Ascending aorta (tissue), 2 donors: ENCODE results near the gene ID2. TPM values are rescaled to one million over a fixed set of nuclear protein-coding genes. Genes with fewer than 3 reads are reported as not detected.

Experiments
- DNase-seq, 2 donors: peaks; one replicate each; pipeline ENCODE4 v3.0.0-alpha.2; 2019; ENCODE audit warnings: low spot score in 2 of 2
- H3K27ac ChIP-seq, 2 donors: fragments of 200-600 bp; sonication (generic); one replicate each; pipeline ENCODE4 v1.5.1; 2016 to 2017; ENCODE audit warnings: mild to moderate bottlenecking in 1 of 2
- H3K27me3 ChIP-seq: fragments of 200-600 bp; sonication (generic); one replicate; pipeline ENCODE4 v1.5.1; 2017
- H3K36me3 ChIP-seq, 2 donors: fragments of 200-600 bp; sonication (generic); one replicate each; pipeline ENCODE4 v1.5.1; 2016
- H3K4me1 ChIP-seq, 2 donors: fragments of 200-600 bp; sonication (generic); one replicate each; pipeline ENCODE4 v1.5.1; 2016 to 2017; ENCODE audit warnings: mild to moderate bottlenecking in 1 of 2
- H3K4me3 ChIP-seq, 2 donors: fragments of 200-600 bp; sonication (generic); one replicate each; pipeline ENCODE4 v1.5.1; 2016 to 2017; ENCODE audit warnings: mild to moderate bottlenecking in 1 of 2
- H3K9me3 ChIP-seq, 2 donors: fragments of 200-600 bp; sonication (generic); one replicate each; pipeline ENCODE4 v1.5.1; 2016
- CTCF ChIP-seq, 3 experiments: fragments of 200-600 bp in 2 of 3; fragments of 450-650 bp in 1 of 3; sonication (generic) in 2 of 3; IDR thresholded peaks; one replicate each; pipeline ENCODE4 v1.5.1; 2016 to 2019; ENCODE audit warnings: antibody characterized with exemption in 3 of 3, mild to moderate bottlenecking in 1 of 3, moderate library complexity in 1 of 3
- intact Hi-C: fragments of 100-400 bp; cut with DNase I; formaldehyde crosslinking; loops from one replicate; pipeline ENCODE4 v1.15.1; 2023
- total RNA-seq: library from RNA; depleted of rRNA; stranded (reverse); fragments of >200 nt; gene quantifications from one replicate; pipeline ENCODE4 v1.1.0, GENCODE V29; 2016

ID2 gene
- total RNA-seq, 1 donor from 2014 or later: 752 TPM

- H3K27me3 ChIP-seq: no peaks in the 10 kb centered on the region
- H3K27ac ChIP-seq: peak overlapping the region; percentile 88 to 89
- intact Hi-C loops: loop anchor here (1.0 to 5.0 kb wide), 6 partner anchors 152 to 1483 kb away; partner anchors contain the start of gene KIDINS220
- no peaks in the 10 kb centered on the region for H3K36me3 ChIP-seq
- no peaks in the 10 kb centered on the region for H3K9me3 ChIP-seq
- peak overlapping the region; percentile 82 to 89 for H3K4me3 ChIP-seq
- no peak for TF ChIP-seq CTCF (IDR thresholded peaks at IDR 0.05)
- peaks cover 0 to 7% of the 10 kb centered on the region in 2 donors for H3K4me1 ChIP-seq
- peak in 1 of 2 donors; percentile 82 for DNase-seq
Observed at GRCh38 chr2:8684878-8685696, 3.2 kb downstream of the ID2 start.

GRCh38 chr2:8685697-8686358 is 4.0 kb downstream of the ID2 start:
- H3K36me3 ChIP-seq: no peaks in the 10 kb centered on the region
- H3K4me1 ChIP-seq: peaks cover 0 to 4% of the 10 kb centered on the region in 2 donors
- TF ChIP-seq CTCF (IDR thresholded peaks at IDR 0.05): peak; percentile 74 to 98 (median 90)
- H3K9me3 ChIP-seq: no peaks in the 10 kb centered on the region
- DNase-seq: peak in 1 of 2 donors; percentile 85
- H3K27ac ChIP-seq: peak overlapping the region; percentile 88 to 89
- peak overlapping the region; percentile 82 to 89 for H3K4me3 ChIP-seq
- no peaks in the 10 kb centered on the region for H3K27me3 ChIP-seq
- intact Hi-C loops: loop anchor here (1.0 to 5.0 kb wide), 3 partner anchors 964 to 1484 kb away; no protein-coding TSS in a partner anchor

- Histone ChIP-seq H3K4me3 (no peak overlapping the region), H3K4me1 (no peaks in the 10 kb centered on the region), H3K27ac (no peak overlapping the region), H3K27me3 (no peaks in the 10 kb centered on the region), H3K9me3 (no peaks in the 10 kb centered on the region), H3K36me3 (no peaks in the 10 kb centered on the region)
- no peak for TF ChIP-seq CTCF (IDR thresholded peaks at IDR 0.05)
- no peak for DNase-seq
- intact Hi-C loops: loop anchor here (2.0 kb wide), 1 partner anchor 69 kb away; no protein-coding TSS in a partner anchor
Observed at GRCh38 chr2:8691859-8692437, 10.1 kb downstream of the ID2 start.

GRCh38 chr2:8692783-8693156 is 10.9 kb downstream of the ID2 start:
- TF ChIP-seq CTCF (IDR thresholded peaks at IDR 0.05): no peak
- Histone ChIP-seq H3K4me1 (no peaks in the 10 kb centered on the region), H3K9me3 (no peaks in the 10 kb centered on the region), H3K27ac (no peak overlapping the region), H3K4me3 (peak overlapping the region; percentile 3 to 46), H3K27me3 (no peaks in the 10 kb centered on the region), H3K36me3 (no peaks in the 10 kb centered on the region)
- no peak for DNase-seq
- intact Hi-C loops: loop anchor here (2.0 kb wide), 1 partner anchor 68 kb away; no protein-coding TSS in a partner anchor

GRCh38 chr2:8693157-8693821 is 11.4 kb downstream of the ID2 start:
- Histone ChIP-seq H3K9me3 (no peaks in the 10 kb centered on the region), H3K36me3 (no peaks in the 10 kb centered on the region), H3K27ac (no peak overlapping the region), H3K4me1 (no peaks in the 10 kb centered on the region), H3K4me3 (peak overlapping the region; percentile 3 to 46), H3K27me3 (no peaks in the 10 kb centered on the region)
- intact Hi-C loops: loop anchor here (2.0 kb wide), 1 partner anchor 68 kb away; no protein-coding TSS in a partner anchor
- TF ChIP-seq CTCF (IDR thresholded peaks at IDR 0.05): peak; percentile 37 to 71 (median 38)
- DNase-seq: no peak
